ENCODE measurements around the gene ULK3.
A peak's percentile ranks its signal among the peaks of the same experiment; 100 is the strongest.
"Not testable (repeated sequence)": the region's sequence is repeated elsewhere in the genome, so short reads cannot be mapped to it uniquely, and the experiment has no call there.

Gene ULK3, protein sequence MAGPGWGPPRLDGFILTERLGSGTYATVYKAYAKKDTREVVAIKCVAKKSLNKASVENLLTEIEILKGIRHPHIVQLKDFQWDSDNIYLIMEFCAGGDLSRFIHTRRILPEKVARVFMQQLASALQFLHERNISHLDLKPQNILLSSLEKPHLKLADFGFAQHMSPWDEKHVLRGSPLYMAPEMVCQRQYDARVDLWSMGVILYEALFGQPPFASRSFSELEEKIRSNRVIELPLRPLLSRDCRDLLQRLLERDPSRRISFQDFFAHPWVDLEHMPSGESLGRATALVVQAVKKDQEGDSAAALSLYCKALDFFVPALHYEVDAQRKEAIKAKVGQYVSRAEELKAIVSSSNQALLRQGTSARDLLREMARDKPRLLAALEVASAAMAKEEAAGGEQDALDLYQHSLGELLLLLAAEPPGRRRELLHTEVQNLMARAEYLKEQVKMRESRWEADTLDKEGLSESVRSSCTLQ
- total RNA-seq = 103 reads per million, percentile 83 among the genes with 10 or more reads in this experiment

DNA sequence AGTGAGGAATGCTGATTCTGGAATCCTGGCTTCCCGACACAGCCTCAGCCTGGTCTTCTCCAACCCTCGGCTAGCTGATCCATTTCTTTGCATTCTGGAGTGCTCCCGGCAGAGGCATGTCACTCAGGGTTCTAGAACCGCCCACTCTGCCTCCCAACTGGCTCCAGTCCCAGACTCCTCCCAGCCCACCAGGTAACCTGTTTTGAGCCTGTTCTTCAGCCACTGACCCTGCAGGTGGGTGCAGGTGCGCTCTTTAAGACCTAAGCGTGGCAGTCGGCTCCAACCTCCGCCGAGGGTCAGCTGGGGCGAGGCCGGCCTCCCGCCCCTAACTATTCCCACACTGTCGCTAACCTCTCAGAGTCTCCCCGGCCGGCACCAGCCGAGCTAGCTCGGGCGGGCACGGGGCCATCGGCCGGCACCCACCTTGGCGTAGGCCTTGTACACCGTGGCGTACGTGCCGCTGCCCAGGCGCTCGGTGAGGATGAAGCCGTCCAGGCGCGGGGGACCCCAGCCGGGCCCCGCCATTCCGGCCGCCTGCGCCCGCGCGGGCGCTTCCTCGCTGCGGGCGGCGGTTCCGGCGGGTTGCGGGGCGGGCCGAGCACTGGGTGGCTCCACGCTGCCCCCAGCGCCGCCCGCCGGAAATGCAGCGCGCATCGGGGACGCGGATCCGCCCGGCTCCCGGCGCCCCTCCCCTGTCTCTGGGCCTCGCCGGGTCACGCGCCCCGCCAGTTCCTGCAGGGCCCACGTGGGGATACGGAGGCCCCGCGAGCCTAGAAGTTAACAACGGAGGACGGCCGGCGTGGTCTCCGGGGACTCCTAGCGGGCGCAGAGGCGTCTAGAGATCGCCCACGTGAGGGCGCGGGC is at the start of gene ULK3:
Gene ULK3, minus strand, starts transcription at position 576 of the 864 bp plus-strand sequence. Its CDS starts 51 bp downstream, at position 525.
- peak; percentile 91 for DNase-seq

DNA sequence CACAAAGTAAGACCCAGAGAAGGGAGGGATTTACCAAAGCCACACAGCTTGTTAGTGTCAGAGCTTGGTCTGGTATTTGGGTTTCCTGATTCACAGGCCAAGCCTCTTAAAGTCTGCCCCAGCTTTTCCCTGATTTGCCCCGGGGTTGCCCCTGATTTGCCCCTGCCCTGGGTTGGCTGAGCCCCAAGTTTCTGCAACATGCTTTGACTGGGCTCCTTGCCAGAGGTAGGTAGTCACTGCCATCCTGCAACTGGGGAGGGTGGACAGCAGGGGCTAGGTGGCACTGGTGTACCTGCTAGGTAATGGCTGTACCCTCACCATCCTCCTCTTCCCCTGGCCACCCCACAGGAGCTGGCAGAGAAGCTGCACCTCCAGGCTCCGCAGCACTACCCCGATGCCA is 49.4 kb upstream of the ULK3 start:
- no peak for DNase-seq

DNA sequence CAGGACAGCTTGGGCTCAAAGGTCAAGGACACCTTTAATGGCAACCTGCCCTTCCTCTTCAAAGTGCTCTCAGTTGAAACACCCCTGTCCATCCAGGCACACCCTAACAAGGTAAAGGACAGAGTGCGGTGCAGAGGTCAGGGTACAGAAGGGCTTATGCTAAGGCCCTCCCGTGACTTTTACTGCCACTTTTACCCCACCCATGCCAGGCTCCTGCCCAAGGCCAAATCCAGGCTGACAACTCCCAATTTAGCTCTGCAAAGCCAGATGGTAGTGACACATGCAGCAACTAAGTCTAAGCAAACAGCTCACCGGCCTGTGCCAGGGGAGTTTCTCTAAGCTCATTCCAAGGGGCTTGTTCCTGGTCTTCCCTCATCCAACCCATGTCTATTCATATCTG is 48.5 kb upstream of the ULK3 start:
- no peak for DNase-seq

DNA sequence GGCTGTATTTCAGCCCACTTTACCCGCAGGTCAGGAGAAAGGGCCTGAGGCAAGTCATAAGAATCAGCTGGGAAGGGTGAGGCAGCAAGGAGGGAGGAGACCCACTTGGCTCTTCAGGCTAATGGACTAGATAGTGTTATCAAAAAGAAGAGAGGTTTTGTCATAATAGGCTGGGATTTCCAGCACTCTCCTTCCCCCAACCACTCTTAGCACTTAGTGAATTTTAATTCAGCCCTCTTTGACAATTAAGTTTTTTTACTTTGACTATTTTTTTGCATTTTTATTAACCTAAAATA is 47.7 kb upstream of the ULK3 start:
- DNase-seq = no peak

DNA sequence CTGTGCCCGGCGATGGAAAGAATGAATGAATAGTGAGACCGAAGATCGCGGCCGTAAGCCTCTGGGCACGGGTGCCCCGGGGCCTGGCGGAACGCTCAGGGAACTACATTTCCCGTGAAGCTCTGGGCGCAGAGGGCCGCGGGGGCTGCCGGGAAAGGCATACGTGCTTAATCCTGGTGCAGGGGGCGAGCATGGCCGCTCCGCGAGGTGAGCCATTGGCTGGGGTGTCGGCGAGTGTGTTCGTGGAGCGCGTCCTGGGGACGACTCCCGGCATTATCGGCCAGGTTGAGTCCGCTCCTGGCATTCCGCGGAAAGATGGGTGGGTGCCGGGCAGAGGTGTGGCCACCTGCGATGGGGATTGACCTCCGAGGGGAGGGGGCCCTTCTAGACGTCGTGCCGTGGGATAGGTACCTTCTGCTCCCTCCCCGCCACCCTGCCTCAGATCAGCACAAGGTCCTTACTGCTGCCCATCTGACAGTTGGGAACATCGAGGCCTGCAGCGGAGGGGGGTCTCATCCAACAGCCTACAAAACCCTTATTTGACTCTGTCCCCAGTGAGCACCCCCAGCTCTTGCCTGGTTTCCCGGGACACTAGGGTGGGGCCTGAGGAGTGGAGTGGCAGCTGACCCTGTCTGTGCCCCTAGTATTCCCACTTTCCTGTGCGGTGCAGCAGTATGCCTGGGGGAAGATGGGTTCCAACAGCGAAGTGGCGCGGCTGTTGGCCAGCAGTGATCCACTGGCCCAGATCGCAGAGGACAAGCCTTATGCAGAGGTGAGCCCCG is 47.1 kb upstream of the ULK3 start, which contains the start of gene MPI:
Gene MPI, plus strand, starts transcription at position 160 of the 782 bp plus-strand sequence. Its CDS starts 32 bp downstream, at position 192.
- DNase-seq = peak; percentile 85

DNA sequence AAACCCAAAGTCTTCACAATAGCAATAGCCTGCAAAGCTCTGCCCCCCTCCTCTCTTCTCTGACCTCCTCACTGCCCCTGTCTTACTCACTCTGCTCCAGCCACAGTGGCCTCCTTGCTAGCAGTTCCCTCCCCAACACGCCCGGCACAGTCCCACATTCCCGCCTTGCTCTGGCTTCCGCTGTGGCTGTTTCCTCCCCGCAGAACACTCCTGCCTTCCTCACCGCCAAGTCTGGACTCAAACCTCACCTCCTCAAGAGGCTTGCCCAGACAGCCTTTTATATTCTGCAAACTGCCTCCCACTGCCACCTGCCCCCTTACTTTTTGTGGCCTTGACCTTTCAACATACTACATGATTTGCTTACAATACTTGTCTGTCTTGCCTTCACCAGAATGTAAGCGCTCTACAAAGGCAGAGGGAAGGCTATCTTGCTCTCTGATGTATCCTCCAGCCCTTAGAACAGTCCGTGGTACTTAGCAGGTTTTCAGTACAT is 46.5 kb upstream of the ULK3 start:
- DNase-seq = no peak

DNA sequence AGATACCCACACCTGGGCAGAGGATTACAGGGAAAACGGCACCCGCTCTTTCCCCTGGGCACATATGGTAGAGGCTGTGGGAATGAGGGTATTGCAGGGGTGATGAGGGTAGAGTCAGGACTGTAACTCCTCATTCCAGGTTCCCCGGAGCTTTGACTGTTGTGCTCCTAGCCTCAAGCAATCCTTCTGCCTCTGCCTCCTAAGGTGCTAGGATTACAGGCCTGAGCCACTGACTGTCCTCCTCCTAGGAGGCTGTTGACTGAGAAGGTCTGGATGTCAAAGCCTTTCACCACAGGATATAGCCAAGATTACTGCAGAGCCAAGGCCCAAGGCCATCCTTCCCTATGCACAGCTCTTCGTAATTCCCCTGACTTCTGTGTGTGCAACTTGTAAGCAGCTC is 45.8 kb upstream of the ULK3 start:
- no peak for DNase-seq

DNA sequence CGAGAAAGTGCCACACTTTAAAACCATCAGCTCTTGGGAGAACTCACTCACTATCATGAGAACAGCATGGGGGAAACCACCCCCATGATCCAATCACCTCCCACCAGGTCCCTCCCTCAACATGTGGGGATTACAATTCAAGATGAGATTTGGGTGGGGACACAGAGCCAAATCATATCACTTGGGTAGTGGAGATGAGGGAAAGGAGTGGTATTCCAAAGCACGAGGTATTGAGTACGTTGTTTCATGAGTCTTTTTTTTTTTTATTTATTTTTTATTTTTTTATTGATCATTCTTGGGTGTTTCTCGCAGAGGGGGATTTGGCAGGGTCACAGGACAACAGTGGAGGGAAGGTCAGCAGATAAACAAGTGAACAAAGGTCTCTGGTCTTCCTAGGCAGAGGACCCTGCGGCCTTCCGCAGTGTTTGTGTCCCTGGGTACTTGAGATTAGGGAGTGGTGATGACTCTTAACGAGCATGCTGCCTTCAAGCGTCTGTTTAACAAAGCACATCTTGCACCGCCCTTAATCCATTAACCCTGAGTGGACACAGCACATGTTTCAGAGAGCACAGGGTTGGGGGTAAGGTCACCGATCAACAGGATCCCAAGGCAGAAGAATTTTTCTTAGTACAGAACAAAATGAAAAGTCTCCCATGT is 44.7 kb upstream of the ULK3 start:
- DNase-seq = not testable (repeated sequence)

DNA sequence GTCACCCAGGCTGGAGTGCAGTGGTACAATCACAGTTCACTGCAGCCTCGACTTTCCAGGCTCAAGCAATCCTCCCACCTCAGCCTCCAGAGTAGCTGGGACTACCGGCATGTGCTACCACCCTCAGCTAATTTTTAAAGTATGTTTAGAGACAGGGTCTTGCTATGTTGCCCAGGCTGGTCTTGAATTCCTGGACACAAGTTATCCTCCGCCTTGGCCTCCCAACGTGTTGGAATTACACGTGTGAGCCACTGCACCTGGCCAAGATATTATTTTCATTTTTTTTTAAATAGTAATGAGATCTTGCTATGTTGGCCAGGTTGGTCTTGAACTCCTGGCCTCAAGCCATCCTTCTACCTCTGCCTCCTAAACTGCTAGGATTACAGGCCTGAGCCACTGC is 42.5 kb upstream of the ULK3 start:
- DNase-seq = no peak

DNA sequence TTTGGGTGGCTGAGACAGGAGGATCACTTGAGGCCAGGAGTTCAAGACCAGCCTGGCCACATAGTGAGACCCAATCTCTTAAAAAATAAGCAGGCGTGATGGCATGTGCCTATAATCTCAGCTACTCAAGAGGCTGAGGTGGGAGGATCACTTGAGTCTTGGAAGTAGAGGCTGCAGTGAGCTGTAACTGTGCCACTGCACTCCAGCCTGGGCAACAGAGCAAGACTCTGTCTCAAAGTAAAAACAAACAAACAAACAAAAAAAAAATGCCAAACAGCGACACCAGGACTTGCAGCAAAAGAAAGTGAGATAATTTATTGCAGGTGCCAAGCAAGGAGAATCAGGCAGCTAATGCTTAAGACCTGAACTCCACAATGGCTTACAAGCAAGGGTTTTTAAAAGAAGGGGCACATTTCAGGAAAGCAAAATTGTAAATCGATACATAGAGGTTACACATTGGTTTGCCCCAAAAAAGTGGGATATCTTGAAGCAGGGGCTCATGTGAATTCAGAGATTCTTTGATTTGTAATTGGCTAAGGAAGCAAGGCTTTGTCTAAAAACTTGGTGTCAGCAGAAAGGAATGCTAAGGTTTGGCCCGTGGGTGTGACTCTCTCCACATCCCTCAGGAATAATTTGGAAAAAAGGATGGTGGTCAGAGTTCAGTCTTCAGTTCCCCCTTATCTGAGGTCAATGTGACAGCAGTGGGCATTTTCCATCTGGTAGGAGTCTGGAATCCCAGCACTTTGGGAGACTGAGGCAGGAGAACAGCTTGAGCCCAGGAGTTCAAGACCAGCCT is 41.7 kb upstream of the ULK3 start:
- no peak for DNase-seq

DNA sequence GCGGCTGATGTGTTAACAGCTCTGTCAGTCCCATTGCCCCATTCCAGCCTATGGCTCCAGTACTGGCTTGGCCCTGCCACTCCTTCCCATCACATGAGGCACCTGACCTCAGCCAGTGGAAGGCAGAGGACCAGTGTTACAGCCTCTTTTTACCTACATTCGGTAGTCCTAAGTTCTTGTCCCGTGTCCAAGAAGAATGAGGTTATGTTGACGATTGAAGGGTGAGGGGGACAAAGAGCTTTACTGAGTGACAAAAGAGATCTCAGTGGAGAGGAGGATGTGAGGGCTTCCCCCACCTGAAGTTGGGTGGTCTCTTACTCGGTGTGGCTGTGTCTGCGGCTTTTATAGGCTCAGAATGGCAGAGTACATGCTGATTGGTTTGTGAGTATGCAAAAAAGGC is 39.6 kb upstream of the ULK3 start:
- DNase-seq = no peak

DNA sequence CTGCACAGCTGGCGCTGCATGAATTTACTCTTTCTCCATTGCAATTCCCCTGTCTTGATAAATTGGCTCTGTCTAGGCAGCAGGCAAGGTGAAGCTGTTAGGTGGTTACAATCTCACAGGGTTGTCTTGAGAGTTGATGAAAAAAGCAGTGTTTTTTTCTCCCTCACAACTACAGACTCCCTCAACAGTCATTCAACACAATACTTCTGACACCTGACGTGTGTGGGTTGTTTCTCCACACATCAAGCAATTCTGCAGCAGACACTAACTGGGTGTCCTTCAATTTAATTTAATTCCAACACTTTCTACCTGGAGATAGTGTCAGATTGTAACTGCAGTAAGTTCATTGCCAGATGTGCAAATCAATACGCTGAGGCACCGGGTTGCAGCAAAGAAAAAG is 35.3 kb upstream of the ULK3 start:
- no peak for DNase-seq

DNA sequence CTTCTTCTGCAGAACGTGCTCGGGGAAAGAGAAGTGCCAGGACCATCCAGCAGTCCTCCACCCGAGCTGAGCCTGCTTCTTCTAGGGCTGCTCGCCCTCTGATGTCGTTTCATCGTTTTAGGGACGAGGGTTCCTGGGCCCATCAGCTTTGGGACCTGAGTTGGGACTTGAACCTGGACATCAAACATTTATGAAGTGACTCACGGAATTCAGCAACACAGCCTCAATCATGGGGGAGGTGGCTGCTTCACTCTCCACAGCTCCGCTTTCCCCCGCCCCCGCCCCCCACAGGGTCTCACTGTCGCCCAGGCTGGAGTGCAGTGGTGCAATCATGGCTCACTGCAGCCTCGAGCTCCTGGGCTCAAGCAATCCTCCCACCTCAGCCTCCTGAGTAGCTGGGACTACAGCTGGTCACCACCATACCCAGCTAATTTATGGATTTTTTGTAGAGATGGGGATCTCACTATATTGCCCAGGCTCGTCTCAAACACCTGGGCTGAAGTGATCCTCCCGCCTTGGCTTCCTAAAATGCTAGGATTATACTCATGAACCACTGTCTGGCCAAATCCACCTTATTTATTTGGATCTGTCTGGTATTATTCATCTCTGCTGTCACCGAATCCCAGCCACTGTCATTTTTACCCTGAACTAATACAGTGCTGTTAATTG is 30.9 kb upstream of the ULK3 start:
- no peak for DNase-seq

DNA sequence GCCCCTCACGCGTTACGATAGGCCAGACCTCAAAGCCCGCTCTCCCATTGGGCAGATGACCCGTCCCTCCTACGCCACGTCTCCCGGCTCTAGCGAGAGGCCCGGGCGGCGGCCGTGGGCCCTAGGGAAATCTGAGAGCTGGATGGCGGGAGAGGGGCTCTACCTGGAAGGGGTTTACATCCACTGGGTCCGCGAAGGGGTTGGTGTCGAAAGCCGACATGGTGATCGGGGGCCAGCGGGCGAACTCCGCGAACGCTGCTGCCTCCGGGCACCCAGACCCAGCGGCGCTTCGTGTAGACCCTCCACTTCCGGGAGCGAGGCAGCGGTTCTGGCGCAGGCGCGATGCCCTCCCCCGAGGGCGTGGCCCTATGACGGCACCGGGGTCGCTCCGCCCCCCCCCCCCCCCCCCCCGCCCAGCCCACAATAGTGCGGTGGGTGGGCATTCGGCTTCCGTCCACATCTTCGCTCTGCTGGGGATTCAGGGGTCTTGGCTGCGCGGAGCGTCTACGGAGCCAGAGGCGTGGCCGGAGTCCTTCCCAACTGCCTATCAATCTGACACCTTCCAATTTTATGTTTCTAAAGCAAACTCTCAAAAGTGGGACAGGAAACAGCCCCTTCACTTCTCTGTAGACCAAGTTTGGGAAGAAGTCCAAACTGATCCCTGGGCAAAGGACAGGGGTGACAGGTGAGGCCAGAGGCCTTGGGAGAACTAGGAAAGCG is 30.2 kb upstream of the ULK3 start, which contains the start of gene SCAMP2:
Gene SCAMP2, minus strand, starts transcription at position 330 of the 720 bp plus-strand sequence. Its CDS starts 110 bp downstream, at position 220.
- peak; percentile 86 for DNase-seq

DNA sequence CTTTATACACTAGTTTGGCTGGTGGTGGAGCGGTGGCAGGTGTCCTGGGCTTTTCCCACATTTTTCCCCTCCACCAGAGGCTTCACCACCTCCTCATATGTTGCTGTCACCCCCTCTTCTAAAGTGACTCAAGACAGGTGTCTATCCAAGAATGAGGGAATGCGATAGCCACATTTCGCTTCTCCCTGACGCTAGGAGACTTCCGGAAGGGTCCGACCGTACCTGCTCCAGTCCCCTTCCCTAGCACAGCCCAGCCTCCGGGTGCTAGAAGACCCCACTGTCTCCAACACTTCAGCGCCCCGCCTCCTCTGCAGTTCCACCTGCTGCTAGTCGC is 29.7 kb upstream of the ULK3 start:
- no peak for DNase-seq

DNA sequence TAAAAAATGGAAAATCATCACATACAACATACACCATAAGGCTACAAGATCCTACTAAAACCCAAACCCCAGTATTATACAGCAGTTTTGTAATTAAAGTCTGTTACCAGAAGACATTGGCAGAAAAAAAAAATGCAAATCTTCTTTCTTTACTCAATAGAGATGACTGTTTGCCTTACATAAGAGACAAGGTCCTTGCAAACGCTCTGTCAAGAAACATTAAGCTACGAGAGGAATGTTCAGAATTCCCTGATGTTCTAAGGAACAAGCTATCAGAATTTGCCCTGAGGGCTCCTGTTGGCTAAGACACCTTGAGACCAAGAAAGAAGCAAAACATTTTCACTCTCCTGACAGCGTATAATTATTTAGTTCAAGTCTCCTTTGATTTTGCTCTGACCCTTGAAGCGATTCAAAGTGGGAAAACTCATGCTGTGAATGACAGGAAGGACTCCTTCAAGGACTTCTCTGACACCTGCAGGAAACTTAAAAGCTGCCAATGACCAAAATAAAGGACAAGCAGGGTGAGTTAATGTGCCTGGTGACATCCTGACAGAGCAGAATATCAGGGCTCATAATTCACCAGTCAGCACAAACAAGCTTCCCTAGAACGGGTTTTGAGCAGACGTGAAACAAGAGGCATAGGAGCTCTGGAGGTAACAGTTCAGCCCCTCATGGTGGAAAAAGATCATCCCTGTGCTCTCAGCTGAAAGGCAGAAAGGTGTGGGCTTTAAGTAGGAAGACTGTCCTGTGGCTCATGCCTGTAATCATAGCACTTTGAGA is 27.7 kb upstream of the ULK3 start:
- DNase-seq = no peak

DNA sequence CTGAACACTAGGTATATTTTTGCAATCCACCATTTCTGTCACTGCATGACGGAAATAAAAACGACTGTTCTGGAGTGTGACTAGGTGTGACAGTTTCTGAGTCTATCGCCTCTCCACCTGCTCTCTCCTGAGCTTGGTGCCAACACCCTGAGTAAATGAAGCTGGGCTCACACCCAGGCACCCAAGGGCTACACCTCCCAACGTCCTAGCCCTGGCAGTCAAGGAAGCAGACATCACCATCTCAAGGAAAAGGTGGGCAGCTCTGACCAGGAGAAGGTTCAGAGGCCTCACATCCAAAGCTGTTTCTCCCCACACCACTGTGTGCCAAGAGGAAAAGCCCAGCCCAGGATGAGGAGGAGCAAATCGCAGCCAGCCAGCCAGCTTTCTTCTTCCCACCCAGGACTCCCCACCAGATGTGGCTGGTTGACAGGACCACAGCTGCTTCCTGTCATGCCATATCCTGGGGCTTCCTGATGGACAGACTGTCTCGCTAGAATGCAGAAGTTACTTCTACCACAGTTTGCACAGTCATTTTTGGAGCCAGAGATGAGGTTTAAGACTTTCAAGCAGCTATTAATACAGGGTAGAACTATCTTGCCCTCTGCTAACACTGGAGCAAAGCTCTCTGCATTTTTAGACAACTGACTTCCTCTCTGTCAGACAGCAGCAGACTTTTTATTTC is 26.9 kb upstream of the ULK3 start:
- DNase-seq = no peak

DNA sequence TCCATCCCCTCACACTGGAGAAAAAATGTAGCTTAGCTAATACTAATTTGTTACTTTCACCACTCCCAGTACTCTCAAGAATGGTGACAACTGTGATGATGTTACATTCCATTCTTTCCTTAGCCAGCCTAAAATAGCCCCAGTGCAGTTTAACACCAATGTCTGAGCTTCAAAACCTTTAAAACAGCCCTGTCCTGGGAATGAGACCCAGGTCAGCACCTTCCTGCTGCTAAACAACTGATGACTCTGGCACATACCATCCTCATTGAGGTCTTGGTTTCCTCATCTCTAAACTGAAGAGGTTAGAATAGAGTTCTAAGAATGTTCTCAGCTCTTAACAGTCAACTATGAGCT is 26.4 kb upstream of the ULK3 start:
- no peak for DNase-seq

DNA sequence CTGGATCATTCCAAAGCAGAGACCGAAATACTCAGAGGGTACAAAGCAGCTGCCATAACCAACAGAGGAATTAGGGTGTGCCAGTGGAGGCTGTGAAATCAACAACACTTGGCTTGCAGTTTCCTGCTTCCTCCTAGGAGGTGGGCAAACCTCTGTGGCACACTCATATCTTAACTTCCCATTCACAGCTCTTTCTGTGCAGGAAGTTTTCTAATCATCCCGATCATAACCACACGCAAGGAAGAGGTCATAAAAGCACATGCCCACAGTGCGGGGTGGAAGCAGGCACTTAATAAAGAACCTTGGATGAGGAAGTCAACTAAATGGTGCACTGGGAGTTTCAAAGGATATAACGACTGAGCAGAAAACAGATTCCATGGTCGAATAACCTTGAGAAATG is 25.1 kb upstream of the ULK3 start:
- DNase-seq = no peak

Data from effector CD4-positive, alpha-beta T cell (primary cell).